VCaP (cell line): ENCODE measurements around the gene MIER3.

Source experiments
- H3K27ac ChIP-seq: fragments of 450-650 bp; 2 replicates; pipeline ENCODE4 v1.5.1; 2017
- TF ChIP-seq, protein P1 (sequence below): fragments of 450-650 bp; conservative IDR thresholded peaks from 2 replicates; pipeline ENCODE4 v1.5.1; 2017; ENCODE audit warnings: mild to moderate bottlenecking, moderate library complexity

The MIER3 gene

GRCh38 chr5:56938858-56939257 lies 13.1 kb downstream of the MIER3 start:
- no peak overlapping the region for H3K27ac ChIP-seq
- TF ChIP-seq, protein P1, sequence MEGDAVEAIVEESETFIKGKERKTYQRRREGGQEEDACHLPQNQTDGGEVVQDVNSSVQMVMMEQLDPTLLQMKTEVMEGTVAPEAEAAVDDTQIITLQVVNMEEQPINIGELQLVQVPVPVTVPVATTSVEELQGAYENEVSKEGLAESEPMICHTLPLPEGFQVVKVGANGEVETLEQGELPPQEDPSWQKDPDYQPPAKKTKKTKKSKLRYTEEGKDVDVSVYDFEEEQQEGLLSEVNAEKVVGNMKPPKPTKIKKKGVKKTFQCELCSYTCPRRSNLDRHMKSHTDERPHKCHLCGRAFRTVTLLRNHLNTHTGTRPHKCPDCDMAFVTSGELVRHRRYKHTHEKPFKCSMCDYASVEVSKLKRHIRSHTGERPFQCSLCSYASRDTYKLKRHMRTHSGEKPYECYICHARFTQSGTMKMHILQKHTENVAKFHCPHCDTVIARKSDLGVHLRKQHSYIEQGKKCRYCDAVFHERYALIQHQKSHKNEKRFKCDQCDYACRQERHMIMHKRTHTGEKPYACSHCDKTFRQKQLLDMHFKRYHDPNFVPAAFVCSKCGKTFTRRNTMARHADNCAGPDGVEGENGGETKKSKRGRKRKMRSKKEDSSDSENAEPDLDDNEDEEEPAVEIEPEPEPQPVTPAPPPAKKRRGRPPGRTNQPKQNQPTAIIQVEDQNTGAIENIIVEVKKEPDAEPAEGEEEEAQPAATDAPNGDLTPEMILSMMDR, result no peak

GRCh38 chr5:56934325-56934724 lies 17.6 kb downstream of the MIER3 start:
- TF ChIP-seq, protein P1, result no peak
- H3K27ac ChIP-seq, result no peak overlapping the region

DNA sequence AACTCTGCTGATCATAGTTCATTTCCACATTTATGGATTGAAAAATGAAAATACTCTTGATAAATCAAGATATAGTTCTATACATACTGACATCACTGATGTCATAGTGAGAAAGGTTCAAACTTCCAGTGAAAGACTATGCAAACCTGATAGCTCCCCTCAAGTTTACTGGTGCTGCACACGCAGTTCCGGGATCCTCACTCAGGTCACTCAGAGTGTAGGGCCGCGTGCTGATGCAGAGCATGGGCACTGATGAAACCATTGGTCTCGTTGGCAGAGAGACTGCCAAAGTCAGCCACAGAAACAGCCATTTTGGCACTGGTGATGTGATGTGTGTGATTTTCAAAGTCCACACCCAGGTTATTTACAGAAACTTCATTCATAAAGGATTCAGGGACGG lies 29.0 kb downstream of the MIER3 start:
- TF ChIP-seq, protein P1, result no peak
- H3K27ac ChIP-seq, result no peak overlapping the region

DNA sequence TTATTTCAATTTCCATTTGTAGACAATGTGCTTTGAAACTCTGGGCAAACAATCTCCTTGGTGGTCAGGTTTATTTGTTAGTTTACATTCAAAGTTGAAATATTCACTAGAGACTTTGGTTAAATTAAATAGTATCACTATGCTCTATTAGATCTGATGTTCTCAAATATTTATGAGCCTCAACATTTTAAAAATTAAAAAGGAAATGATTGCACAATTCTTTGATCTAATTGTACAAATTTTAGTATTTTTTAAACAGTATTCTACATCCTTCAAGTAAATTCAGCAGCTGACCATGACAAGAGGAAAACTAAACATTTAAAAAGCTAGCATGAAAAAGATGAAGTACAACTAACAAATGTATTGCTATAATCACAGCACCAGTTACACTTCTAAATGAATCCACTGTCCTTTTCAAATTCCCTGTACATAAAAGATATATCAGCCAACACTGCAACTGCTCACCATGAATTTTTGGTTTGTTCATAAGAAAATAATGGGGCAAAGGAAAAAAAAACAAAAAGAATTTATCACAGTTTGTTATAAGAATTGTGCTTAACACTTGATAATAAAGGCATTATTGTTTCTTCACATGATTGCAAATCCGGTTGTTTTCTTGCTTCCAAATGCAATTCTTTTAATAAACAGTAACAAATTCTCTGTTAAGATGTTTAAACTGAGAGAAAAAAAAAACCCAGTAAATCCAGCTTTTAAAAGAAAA lies 31.8 kb downstream of the MIER3 start:
- TF ChIP-seq, protein P1, result no peak

DNA sequence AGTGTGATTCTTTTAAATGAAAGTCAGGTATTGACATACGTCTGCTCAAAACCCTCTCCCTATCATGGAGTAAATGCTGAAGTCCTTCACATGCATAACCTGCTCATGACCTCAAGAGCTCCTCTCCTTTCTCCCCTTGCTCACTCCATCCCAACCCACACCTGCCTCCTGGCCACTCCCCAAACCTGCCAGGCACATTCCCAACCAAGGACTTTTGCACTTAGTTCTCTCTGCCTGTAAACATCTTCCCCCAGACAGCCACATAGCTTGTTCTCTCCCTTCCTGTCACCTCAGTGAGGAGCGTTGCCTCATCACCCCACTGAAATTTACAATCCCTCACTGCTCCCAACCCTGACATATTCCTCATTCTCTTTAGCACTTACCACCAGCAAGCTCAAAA lies 33.9 kb downstream of the MIER3 start:
- TF ChIP-seq, protein P1, result no peak
- H3K27ac ChIP-seq, result no peak overlapping the region

More for the DNA sequence above, 31.8 kb downstream of the MIER3 start:
- H3K27ac ChIP-seq, result no peak overlapping the region

DNA sequence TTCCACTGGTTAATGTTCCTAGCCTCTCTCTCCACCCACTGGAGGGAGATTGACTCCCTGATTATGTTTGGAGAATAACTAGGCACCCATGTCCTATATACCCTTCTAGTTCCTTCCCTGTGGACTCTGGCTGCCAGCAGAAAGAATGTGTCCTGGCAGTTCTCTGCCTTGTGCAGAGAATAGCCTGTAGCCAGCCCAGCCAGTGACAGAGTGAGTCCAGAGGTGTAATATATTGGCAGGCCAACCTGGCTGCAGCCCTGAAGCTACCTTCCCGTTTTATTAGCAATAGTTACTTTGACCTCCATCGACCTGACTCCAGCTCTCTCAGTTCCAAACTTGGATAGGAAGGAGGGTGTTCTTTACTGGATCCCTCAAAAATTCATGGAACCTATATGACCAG lies 34.4 kb downstream of the MIER3 start:
- TF ChIP-seq, protein P1, result no peak
- no peak overlapping the region for H3K27ac ChIP-seq

DNA sequence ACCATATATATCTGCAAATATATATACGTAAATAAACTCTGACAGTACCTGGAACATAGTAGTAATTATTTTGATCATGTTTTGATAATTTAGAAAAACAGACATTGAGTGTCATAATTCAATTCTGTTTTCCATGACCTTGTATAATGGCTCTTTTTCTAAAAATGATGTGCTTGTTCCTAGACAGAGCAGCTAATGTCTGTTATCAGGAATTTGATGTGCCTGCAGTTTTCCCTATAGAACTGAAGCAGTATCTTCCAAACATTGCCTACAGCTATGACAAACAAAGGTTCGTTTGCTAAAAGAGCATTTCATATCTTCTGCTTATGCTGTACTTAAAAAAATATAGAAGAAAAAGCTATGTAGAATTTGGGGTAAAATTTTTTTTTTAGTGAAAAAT lies 37.2 kb downstream of the MIER3 start:
- TF ChIP-seq, protein P1, result no peak
- H3K27ac ChIP-seq, result no peak overlapping the region
